ENCODE results near the gene NRDC. TPM values are rescaled to one million over a fixed set of nuclear protein-coding genes. Genes with fewer than 3 reads are reported as not detected.

The NRDC gene
- total and polyA plus RNA-seq, 2 of the 8 experiments (the other 6 are each of a cell fraction or from before 2014, with no cell fraction given): 70.2 to 182 TPM

GRCh38 chr1:51819810-51820209, 58.7 kb downstream of the NRDC start:
- FAIRE-seq: no peak
- POLR2A ChIA-PET (ENCODE audit: partially characterized antibody): no interaction called here
- peaks cover 3 to 54% (median 7%) of the 10 kb centered on the region in 4 experiments; a peak in 4 of 8 replicates for H3K36me3 ChIP-seq (ENCODE audit: control insufficient read depth in 2 of 4, insufficient read depth in 4 of 4, low read length in 3 of 4)
- TF ChIP-seq JUN (IDR thresholded peaks at IDR 0.05; ENCODE audit: low read depth, low read length): no peak
- no peak for TF ChIP-seq PHF8 (conservative IDR thresholded peaks at IDR 0.05; ENCODE audit: low read depth, low read length)
- no peak for TF ChIP-seq ZNF274 (IDR thresholded peaks at IDR 0.05; ENCODE audit: borderline replicate concordance, extremely low read depth, low read length)
- TF ChIP-seq EGR1 (IDR thresholded peaks at IDR 0.05; ENCODE audit: borderline replicate concordance, low read depth, low read length): no peak
- no peak for TF ChIP-seq HDAC2 (IDR thresholded peaks at IDR 0.05; ENCODE audit: borderline replicate concordance in 1 of 2, low read depth in 2 of 2, low read length in 2 of 2)
- no peak for TF ChIP-seq SUZ12 (IDR thresholded peaks at IDR 0.05; ENCODE audit: low read length)
- no peak for TF ChIP-seq BCL11A (IDR thresholded peaks at IDR 0.05; ENCODE audit: low read depth in 2 of 2, low read length in 2 of 2)
- no peak for TF ChIP-seq KDM5A (IDR thresholded peaks at IDR 0.05; ENCODE audit: low read length)

More at GRCh38 chr1:51819810-51820209, 58.7 kb downstream of the NRDC start:
- Histone ChIP-seq H3K23ac (ENCODE audit: insufficient read length) (no peak overlapping the region), H4K5ac (ENCODE audit: insufficient read length, low read depth, low read length) (no peak overlapping the region), H3K56ac (replicated peaks; ENCODE audit: insufficient read length, low read depth, low read length) (no peak overlapping the region), H2BK15ac (ENCODE audit: low read length) (no peak overlapping the region), H2BK20ac (ENCODE audit: low read length) (no peak overlapping the region), H3K4ac (replicated peaks; ENCODE audit: insufficient read length, low read depth, low read length) (no peak overlapping the region), H3K27me3 (replicated peaks in 1 of 4; ENCODE audit: control insufficient read depth in 3 of 4, extremely low read depth in 1 of 4, insufficient read depth in 3 of 4, low read length in 3 of 4) (no peaks in the 10 kb centered on the region), H3K4me3 (ENCODE audit: extremely low read depth in 1 of 4, insufficient read depth in 2 of 4, low read depth in 3 of 4, low read length in 4 of 4) (no peak overlapping the region), H3K79me1 (ENCODE audit: low read depth, low read length) (no peaks in the 10 kb centered on the region), H2BK120ac (replicated peaks; ENCODE audit: low read depth, low read length) (no peak overlapping the region), H4K20me1 (replicated peaks in 1 of 2; ENCODE audit: control insufficient read depth in 1 of 2, insufficient read depth in 2 of 2, low read length in 2 of 2) (no peaks in the 10 kb centered on the region), H4K8ac (ENCODE audit: extremely low read depth, insufficient read depth, low read length) (no peak overlapping the region), H3K18ac (ENCODE audit: extremely low read depth, low read length) (no peak overlapping the region), H3K79me2 (ENCODE audit: control insufficient read depth in 1 of 2, insufficient read depth in 2 of 2, low read length in 2 of 2) (no peaks in the 10 kb centered on the region), H3K9me3 (ENCODE audit: insufficient read depth in 2 of 2, low read depth in 1 of 2, low read length in 1 of 2) (no peaks in the 10 kb centered on the region), H2AK5ac (ENCODE audit: low read depth, low read length) (no peak overlapping the region), H2BK5ac (ENCODE audit: low read depth, low read length) (no peak overlapping the region), H2BK12ac (ENCODE audit: low read depth, low read length) (no peak overlapping the region), H3K23me2 (ENCODE audit: low read depth, low read length) (no peaks in the 10 kb centered on the region), H3K4me2 (ENCODE audit: insufficient read depth in 1 of 2, low read depth in 2 of 2, low read length in 2 of 2) (no peak overlapping the region), H3K14ac (ENCODE audit: insufficient read length) (no peak overlapping the region), H3K4me1 (replicated peaks in 1 of 4; ENCODE audit: control insufficient read depth in 3 of 4, insufficient read depth in 4 of 4, low read length in 3 of 4) (no peaks in the 10 kb centered on the region), H3K27ac (ENCODE audit: low read depth, low read length) (no peak overlapping the region), H4K91ac (replicated peaks; ENCODE audit: insufficient read length, low read length) (no peak overlapping the region), H3K9ac (replicated peaks in 1 of 4; ENCODE audit: extremely low read depth in 1 of 4, low read depth in 3 of 4, low read length in 3 of 4) (no peak overlapping the region), H2AFZ (ENCODE audit: low read length) (no peak overlapping the region)
- no peak for DNase-seq (ENCODE audit: low read depth in 1 of 2, low spot score in 2 of 2)
- CTCF ChIA-PET (ENCODE audit: partially characterized antibody): no interaction called here
- 90% methylated on average over 1 of the region's 1 CpG; no CpG with 5 or more reads in 1 of the 2 experiments for WGBS, 2 experiments (ENCODE audit: extremely low coverage in 1 of 2, insufficient coverage in 1 of 2, insufficient read length in 1 of 2, insufficient replicate concordance in 2 of 2, low coverage in 1 of 2, low lambda C conversion rate in 2 of 2, missing lambda C conversion rate in 1 of 2)

All from H1 (cell line).